A549 (cell line): ENCODE results near the gene CEP192. TPM values are rescaled to one million over a fixed set of nuclear protein-coding genes. Genes with fewer than 3 reads are reported as not detected.

Source experiments
- ATAC-seq, 2 experiments: fragments of 200-7000 bp in 1 of 2; fragments of >200 bp in 1 of 2; cut with Nextera tagmentation in 1 of 2; cut with Tn5 transposase in 1 of 2; 3 replicates each; pipeline versions ENCODE4 v1.8.0 to v1.9.1; 2018 to 2020; ENCODE audit warnings: mild to moderate bottlenecking in 1 of 2, moderate library complexity in 1 of 2
- CTCF ChIA-PET: fragments of 300-600 bp; sonication (Branson Sonifier 250); formaldehyde crosslinking; extraction: SDS; loops from one replicate; lab custom pipeline; 2021; ENCODE audit warnings: antibody characterized with exemption, inconsistent platforms; lab: Yijun Ruan, JAX
- POLR2A ChIA-PET: fragments of 350-600 bp; formaldehyde crosslinking; extraction: SDS; loops from one replicate; lab custom pipeline; 2021; ENCODE audit warnings: antibody characterized with exemption, inconsistent platforms; lab: Yijun Ruan, JAX
- DNase-seq, 2 experiments: peaks; one replicate each; pipeline versions ENCODE4 v3.0.0 to v3.0.0-alpha.2; 2011 to 2016; ENCODE audit warnings: low read depth in 1 of 2, low spot score in 1 of 2
- FAIRE-seq: peaks from 2 replicates; lab custom pipeline; 2011; peaks lifted over from hg19 to GRCh38; lab: Jason Lieb, UNC
- H3K27ac ChIP-seq, 2 experiments: fragments of >200 bp; sonication (Bioruptor Twin); formaldehyde crosslinking; 3 replicates each; pipeline ENCODE4 v1.5.1; 2016 to 2017
- H3K4me1 ChIP-seq: fragments of >200 bp; sonication (Bioruptor Twin); formaldehyde crosslinking; 3 replicates; pipeline ENCODE4 v1.6.1; 2016
- H3K4me2 ChIP-seq: fragments of >200 bp; sonication (Bioruptor Twin); formaldehyde crosslinking; 3 replicates; pipeline ENCODE4 v1.6.1; 2016
- H3K4me3 ChIP-seq: fragments of >200 bp; sonication (Bioruptor Twin); formaldehyde crosslinking; 3 replicates; pipeline ENCODE4 v1.5.1; 2016
- H3K9me3 ChIP-seq: fragments of >200 bp; sonication (Bioruptor Twin); formaldehyde crosslinking; 3 replicates; pipeline ENCODE4 v1.6.1; 2016
- BCL3 ChIP-seq: fragments of >200 bp; sonication (Bioruptor Twin); formaldehyde crosslinking; IDR thresholded peaks from 3 replicates; pipeline ENCODE4 v1.6.1; 2016
- CEBPB ChIP-seq, 2 experiments: fragments of >200 bp in 1 of 2; sonication (Bioruptor Twin) in 1 of 2; formaldehyde crosslinking in 1 of 2; IDR thresholded peaks; 2 replicates each; pipeline ENCODE4 v1.6.1; 2012 to 2016
- CHD4 ChIP-seq: fragments of 200-600 bp; sonication (generic); IDR thresholded peaks from 2 replicates; pipeline ENCODE4 v1.6.1; 2016; ENCODE audit warnings: antibody characterized with exemption, mild to moderate bottlenecking, borderline replicate concordance
- EHMT2 ChIP-seq: fragments of 200-600 bp; sonication (generic); IDR thresholded peaks from 2 replicates; pipeline ENCODE4 v1.6.1; 2016; ENCODE audit warnings: antibody characterized with exemption, low read depth, mild to moderate bottlenecking, moderate library complexity
- ESRRA ChIP-seq: fragments of 150-350 bp; IDR thresholded peaks from 2 replicates; pipeline ENCODE4 v1.6.1; 2014; ENCODE audit warnings: mild to moderate bottlenecking, low read length, borderline replicate concordance
- FOSB ChIP-seq: fragments of 250-450 bp; sonication (Bioruptor Pico); IDR thresholded peaks from 2 replicates; pipeline ENCODE4 v1.5.0; 2020; ENCODE audit warnings: mild to moderate bottlenecking, moderate library complexity
- FOSL2 ChIP-seq, 2 experiments: fragments of 450-650 bp in 1 of 2; fragments of >200 bp in 1 of 2; sonication (Bioruptor Twin) in 1 of 2; formaldehyde crosslinking; IDR thresholded peaks; 2 replicates each; pipeline versions ENCODE4 v1.5.0 to v1.6.1; 2016 to 2020; ENCODE audit warnings: mild to moderate bottlenecking in 1 of 2, moderate library complexity in 1 of 2
- FOXS1 ChIP-seq: fragments of 250-450 bp; sonication (Bioruptor Pico); IDR thresholded peaks from 2 replicates; pipeline ENCODE4 v1.5.0; 2020; ENCODE audit warnings: mild to moderate bottlenecking, moderate library complexity
- HEYL ChIP-seq: fragments of 250-450 bp; sonication (Bioruptor Pico); IDR thresholded peaks from 2 replicates; pipeline ENCODE4 v1.8.0; 2021; ENCODE audit warnings: mild to moderate bottlenecking, moderate library complexity
- HOXB13 ChIP-seq: fragments of 250-450 bp; sonication (Bioruptor Pico); IDR thresholded peaks from 2 replicates; pipeline ENCODE4 v1.5.0; 2020; ENCODE audit warnings: low read depth, mild to moderate bottlenecking, moderate library complexity
- HOXB5 ChIP-seq: fragments of 250-450 bp; sonication (Bioruptor Pico); IDR thresholded peaks from 2 replicates; pipeline ENCODE4 v1.5.0; 2020; ENCODE audit warnings: mild to moderate bottlenecking, moderate library complexity
- JUNB ChIP-seq: fragments of >200 bp; sonication (Bioruptor Twin); formaldehyde crosslinking; IDR thresholded peaks from 2 replicates; pipeline ENCODE4 v1.6.1; 2016
- MAFK ChIP-seq: fragments of 450-650 bp; IDR thresholded peaks from 2 replicates; pipeline ENCODE4 v1.6.1; 2014; ENCODE audit not compliant: partially characterized antibody
- MAZ ChIP-seq: fragments of 150-350 bp; IDR thresholded peaks from 2 replicates; pipeline ENCODE4 v1.6.1; 2014; ENCODE audit warnings: antibody characterized with exemption, low read depth, low read length, borderline replicate concordance
- MYC ChIP-seq: IDR thresholded peaks from 2 replicates; pipeline ENCODE4 v1.6.1; 2012; ENCODE audit warnings: mild to moderate bottlenecking, inconsistent platforms, low read length, improper control_type of control experiment, borderline replicate concordance
- NFE2L2 ChIP-seq: fragments of 150-350 bp; conservative IDR thresholded peaks from 2 replicates; pipeline ENCODE4 v1.6.1; 2014; ENCODE audit warnings: low read length
- NR3C1 ChIP-seq: fragments of >200 bp; sonication (Bioruptor Twin); formaldehyde crosslinking; IDR thresholded peaks from 3 replicates; pipeline ENCODE4 v1.6.1; 2017
- POLR2A ChIP-seq: IDR thresholded peaks from 2 replicates; pipeline ENCODE4 v1.6.1; 2012; ENCODE audit warnings: mild to moderate bottlenecking, low read length
- POLR2AphosphoS2 ChIP-seq: conservative IDR thresholded peaks from 2 replicates; pipeline ENCODE4 v1.6.1; 2012; ENCODE audit warnings: low read length, improper control_type of control experiment, inconsistent platforms
- RCOR1 ChIP-seq: fragments of 150-350 bp; IDR thresholded peaks from 2 replicates; pipeline ENCODE4 v1.6.1; 2014; ENCODE audit warnings: antibody characterized with exemption, low read length, low read depth
- REST ChIP-seq: fragments of 200-600 bp; sonication (generic); IDR thresholded peaks from 2 replicates; pipeline ENCODE4 v1.6.1; 2016; ENCODE audit warnings: antibody characterized with exemption, mild to moderate bottlenecking, moderate library complexity
- RFX5 ChIP-seq: fragments of 450-650 bp; IDR thresholded peaks from 2 replicates; pipeline ENCODE4 v1.7.1; 2014; ENCODE audit warnings: antibody characterized with exemption, mild to moderate bottlenecking, moderate library complexity
- TP53 ChIP-seq: fragments of 250-450 bp; sonication (Bioruptor Pico); IDR thresholded peaks from 2 replicates; pipeline ENCODE4 v1.5.0; 2021; ENCODE audit warnings: mild to moderate bottlenecking, moderate library complexity
- ZC3H11A ChIP-seq: fragments of 450-650 bp; IDR thresholded peaks from 2 replicates; pipeline ENCODE4 v1.6.1; 2014; ENCODE audit warnings: antibody characterized with exemption, mild to moderate bottlenecking
- ZNF302 ChIP-seq: fragments of 250-450 bp; sonication (Bioruptor Pico); IDR thresholded peaks from 2 replicates; pipeline ENCODE4 v1.9.0; 2021; ENCODE audit warnings: inconsistent platforms, mild to moderate bottlenecking, moderate library complexity
- ZSCAN20 ChIP-seq: fragments of 250-450 bp; sonication (Bioruptor Pico); IDR thresholded peaks from 2 replicates; pipeline ENCODE4 v1.8.0; 2022; ENCODE audit warnings: mild to moderate bottlenecking, moderate library complexity
- WGBS: methylation state at CpG from one replicate; pipeline ENCODE4 v1.1.6; 2017; ENCODE audit errors: missing lambda C conversion rate; 5-methylcytosine and 5-hydroxymethylcytosine counted together
- polyA plus RNA-seq, 4 experiments: library from polyadenylated mRNA; depleted of rRNA in 3 of 4; stranded (reverse); fragments of >200 nt; fragmentation: RNase III in 1 of 4; extraction: RNeasy Plus Mini Kit Qiagen cat#74134 plus additional on column Dnase treatment in 1 of 4; gene quantifications; 2 replicates in 3 of 4; 3 replicates in 1 of 4; pipeline ENCODE4 v1.2.3, GENCODE V29; 2011 to 2017
- TF ChIP-seq, protein P1 (sequence below): fragments of 250-450 bp; sonication (Bioruptor Pico); IDR thresholded peaks from 2 replicates; pipeline ENCODE4 v1.5.0; 2021; ENCODE audit warnings: mild to moderate bottlenecking, moderate library complexity, borderline replicate concordance
- TF ChIP-seq, protein P2 (sequence below): fragments of 150-350 bp; IDR thresholded peaks from 2 replicates; pipeline ENCODE4 v1.6.1; 2014; ENCODE audit warnings: low read depth, mild to moderate bottlenecking, low read length

Gene CEP192
- polyA plus RNA-seq, 2 of the 4 experiments (the other 2 are of a cell fraction), result 8.9 to 21.1 TPM

GRCh38 chr18:13017247-13017875 is 26.2 kb downstream of the CEP192 start:
- no peaks in the 10 kb centered on the region for H3K9me3 ChIP-seq
- ChIA-PET CTCF (no interaction called here), POLR2A (no interaction called here)
- TF ChIP-seq FOXS1 (CRISPR knock-in tag), result no peak
- H3K4me2 ChIP-seq, result no peak overlapping the region
- 88% methylated on average over 2 of the region's 2 CpGs for WGBS
- no peak for FAIRE-seq
- no peak for DNase-seq
- no peak overlapping the region for H3K27ac ChIP-seq
- no peak for ATAC-seq
- no peak overlapping the region for H3K4me3 ChIP-seq
- no peaks in the 10 kb centered on the region for H3K4me1 ChIP-seq

DNA sequence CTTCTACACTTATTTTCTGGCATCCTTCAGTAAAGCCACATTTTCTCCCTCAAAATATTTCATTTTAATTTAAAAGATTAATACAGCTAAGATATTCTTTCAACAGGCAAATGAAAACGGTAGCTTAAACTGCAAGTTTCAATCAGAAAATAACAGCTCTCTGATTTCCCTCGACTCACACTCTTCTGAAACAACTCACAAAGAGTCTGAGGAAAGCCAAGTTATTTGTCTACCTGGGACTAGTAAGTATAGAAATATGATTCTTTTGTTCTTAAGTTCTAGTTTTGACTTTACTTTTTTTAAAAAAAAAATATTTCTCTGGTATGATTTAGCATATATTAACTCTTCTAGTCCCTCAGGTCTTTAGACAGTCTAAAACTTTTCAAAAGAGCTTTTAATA is 27.2 kb downstream of the CEP192 start:
- Histone ChIP-seq H3K9me3 (no peaks in the 10 kb centered on the region), H3K27ac (no peak overlapping the region), H3K4me1 (no peaks in the 10 kb centered on the region), H3K4me2 (no peak overlapping the region), H3K4me3 (no peak overlapping the region)
- no peak for ATAC-seq
- 89% methylated on average over 2 of the region's 2 CpGs for WGBS
- DNase-seq, result no peak
- TF ChIP-seq FOSL2 (IDR thresholded peaks at IDR 0.05) (no peak), FOSL2 (CRISPR knock-in tag; IDR thresholded peaks at IDR 0.05) (no peak), JUNB (no peak), MYC (no peak), ZNF302 (no peak), ESRRA (no peak), HEYL (CRISPR knock-in tag) (no peak), POLR2AphosphoS2 (no peak), NR3C1 (no peak), FOSB (CRISPR knock-in tag) (no peak), EHMT2 (no peak), HOXB5 (CRISPR knock-in tag) (no peak), REST (no peak), MAFK (no peak), RFX5 (no peak)
- TF ChIP-seq, protein P1, sequence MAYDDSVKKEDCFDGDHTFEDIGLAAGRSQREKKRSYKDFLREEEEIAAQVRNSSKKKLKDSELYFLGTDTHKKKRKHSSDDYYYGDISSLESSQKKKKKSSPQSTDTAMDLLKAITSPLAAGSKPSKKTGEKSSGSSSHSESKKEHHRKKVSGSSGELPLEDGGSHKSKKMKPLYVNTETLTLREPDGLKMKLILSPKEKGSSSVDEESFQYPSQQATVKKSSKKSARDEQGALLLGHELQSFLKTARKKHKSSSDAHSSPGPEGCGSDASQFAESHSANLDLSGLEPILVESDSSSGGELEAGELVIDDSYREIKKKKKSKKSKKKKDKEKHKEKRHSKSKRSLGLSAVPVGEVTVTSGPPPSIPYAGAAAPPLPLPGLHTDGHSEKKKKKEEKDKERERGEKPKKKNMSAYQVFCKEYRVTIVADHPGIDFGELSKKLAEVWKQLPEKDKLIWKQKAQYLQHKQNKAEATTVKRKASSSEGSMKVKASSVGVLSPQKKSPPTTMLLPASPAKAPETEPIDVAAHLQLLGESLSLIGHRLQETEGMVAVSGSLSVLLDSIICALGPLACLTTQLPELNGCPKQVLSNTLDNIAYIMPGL (CRISPR knock-in tag), result no peak
- no peak for FAIRE-seq
- POLR2A ChIA-PET, result no interaction called here
- CTCF ChIA-PET, result no interaction called here

DNA sequence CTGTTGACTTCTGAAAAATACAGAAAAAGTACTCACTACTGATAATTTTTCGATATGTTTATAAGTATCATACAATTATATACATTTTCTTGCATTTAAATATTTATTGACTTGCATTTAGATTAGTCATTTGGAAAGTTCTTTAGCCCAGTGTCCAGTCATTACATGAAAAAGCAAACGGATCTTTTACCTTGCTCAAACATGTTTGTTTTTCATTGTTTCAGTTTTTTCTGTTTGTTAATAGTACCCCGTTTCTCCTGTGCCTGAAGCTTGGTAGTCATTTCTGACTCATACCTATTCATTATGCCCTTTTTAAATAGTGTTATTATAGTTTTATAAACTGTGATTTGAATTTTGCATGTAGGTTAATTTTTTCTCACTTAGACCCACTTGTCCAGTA is 28.1 kb downstream of the CEP192 start:
- H3K4me2 ChIP-seq, result no peak overlapping the region
- no peak overlapping the region for H3K27ac ChIP-seq
- DNase-seq, result no peak
- POLR2A ChIA-PET, result no interaction called here
- no peaks in the 10 kb centered on the region for H3K4me1 ChIP-seq
- no peak overlapping the region for H3K4me3 ChIP-seq
- 47% methylated on average over 3 of the region's 3 CpGs for WGBS
- H3K9me3 ChIP-seq, result no peaks in the 10 kb centered on the region
- CTCF ChIA-PET, result no interaction called here
- ATAC-seq, result no peak
- FAIRE-seq, result no peak
- no peak for TF ChIP-seq POLR2AphosphoS2
- TF ChIP-seq ZC3H11A, result no peak
- TF ChIP-seq NFE2L2, result no peak
- TF ChIP-seq POLR2A, result no peak
- no peak for TF ChIP-seq MAFK
- TF ChIP-seq CHD4, result no peak
- TF ChIP-seq TP53 (CRISPR knock-in tag), result no peak
- no peak for TF ChIP-seq FOXS1 (CRISPR knock-in tag)
- TF ChIP-seq CEBPB (IDR thresholded peaks at IDR 0.05), result no peak
- TF ChIP-seq ZSCAN20 (CRISPR knock-in tag), result no peak
- no peak for TF ChIP-seq BCL3
- no peak for TF ChIP-seq MAZ
- TF ChIP-seq, protein P2, sequence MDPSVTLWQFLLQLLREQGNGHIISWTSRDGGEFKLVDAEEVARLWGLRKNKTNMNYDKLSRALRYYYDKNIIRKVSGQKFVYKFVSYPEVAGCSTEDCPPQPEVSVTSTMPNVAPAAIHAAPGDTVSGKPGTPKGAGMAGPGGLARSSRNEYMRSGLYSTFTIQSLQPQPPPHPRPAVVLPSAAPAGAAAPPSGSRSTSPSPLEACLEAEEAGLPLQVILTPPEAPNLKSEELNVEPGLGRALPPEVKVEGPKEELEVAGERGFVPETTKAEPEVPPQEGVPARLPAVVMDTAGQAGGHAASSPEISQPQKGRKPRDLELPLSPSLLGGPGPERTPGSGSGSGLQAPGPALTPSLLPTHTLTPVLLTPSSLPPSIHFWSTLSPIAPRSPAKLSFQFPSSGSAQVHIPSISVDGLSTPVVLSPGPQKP, result no peak
- TF ChIP-seq HOXB13 (CRISPR knock-in tag), result no peak
- TF ChIP-seq RCOR1, result no peak
